IPS-18c (cell line): ENCODE measurements around the gene TRIM43B.
"Not testable (repeated sequence)": the region's sequence is repeated elsewhere in the genome, so short reads cannot be mapped to it uniquely, and the experiment has no call there.

Experiments
- H3K4me3 ChIP-seq: 2 replicates; pipeline ENCODE4 v1.7.0; 2013; ENCODE audit warnings: low read depth, mild to moderate bottlenecking, low read length, moderate library complexity; ENCODE audit not compliant: insufficient read depth
- H3K9me3 ChIP-seq: one replicate; pipeline ENCODE4 v1.6.1; 2013; ENCODE audit warnings: mild to moderate bottlenecking, low read length, moderate library complexity; ENCODE audit not compliant: control insufficient read depth, insufficient read depth

Gene TRIM43B

DNA sequence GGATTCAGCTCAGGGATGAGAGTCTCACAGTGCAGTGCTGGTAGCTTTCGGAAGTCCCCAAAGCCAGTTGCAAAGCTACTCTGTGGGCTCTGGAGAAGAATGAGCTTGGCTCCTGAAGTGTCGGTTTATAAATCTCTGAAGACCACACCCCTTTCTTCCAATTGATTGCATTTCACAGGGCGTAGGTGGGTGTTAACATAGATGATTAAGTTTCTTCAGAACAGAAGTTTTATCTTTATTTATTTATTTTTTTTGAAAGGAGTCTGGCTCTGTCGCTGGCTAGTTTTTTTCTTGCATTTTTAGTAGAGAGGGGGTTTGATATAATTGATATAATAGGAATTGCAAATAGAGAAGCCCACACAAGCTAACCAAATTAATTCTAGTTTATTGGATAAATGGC, at the start of gene TRIM43B:
Gene TRIM43B, minus strand, starts transcription at position 101 of the 400 bp plus-strand sequence. CDS start 2,040 bp downstream, outside the sequence.
- H3K9me3 ChIP-seq, H3K4me3 ChIP-seq: not testable (repeated sequence)

DNA sequence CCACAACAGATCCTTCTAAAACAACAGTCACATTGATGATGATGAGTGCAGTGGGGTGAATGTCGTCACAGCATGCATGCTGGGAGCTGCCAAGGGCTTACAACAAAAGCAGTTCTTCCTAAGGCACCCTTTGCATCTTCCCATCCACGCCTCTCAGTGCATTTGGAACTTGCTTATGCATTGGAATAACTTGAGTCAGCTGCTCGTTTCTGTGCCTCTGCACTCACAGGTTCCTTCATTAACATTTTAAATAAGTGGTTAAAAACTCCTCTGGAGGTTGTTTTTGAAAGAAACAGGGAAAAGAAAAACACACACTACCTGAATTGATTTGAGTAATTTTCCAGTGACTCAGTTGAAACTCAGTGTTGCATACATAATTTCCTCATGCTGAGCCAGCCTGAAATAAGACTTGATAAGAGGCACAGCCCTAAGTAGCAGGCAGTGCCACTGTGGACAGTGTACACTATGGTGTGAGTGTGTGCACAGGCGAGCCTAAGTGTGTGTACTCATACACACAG, 46.8 kb upstream of the TRIM43B start:
- H3K9me3 ChIP-seq, result no peaks in the 10 kb centered on the region
- no peak overlapping the region for H3K4me3 ChIP-seq

- H3K9me3 ChIP-seq, result no peaks in the 10 kb centered on the region
These were observed 46.2 kb upstream of the TRIM43B start for GRCh38 chr2:95530734-95531133.

DNA sequence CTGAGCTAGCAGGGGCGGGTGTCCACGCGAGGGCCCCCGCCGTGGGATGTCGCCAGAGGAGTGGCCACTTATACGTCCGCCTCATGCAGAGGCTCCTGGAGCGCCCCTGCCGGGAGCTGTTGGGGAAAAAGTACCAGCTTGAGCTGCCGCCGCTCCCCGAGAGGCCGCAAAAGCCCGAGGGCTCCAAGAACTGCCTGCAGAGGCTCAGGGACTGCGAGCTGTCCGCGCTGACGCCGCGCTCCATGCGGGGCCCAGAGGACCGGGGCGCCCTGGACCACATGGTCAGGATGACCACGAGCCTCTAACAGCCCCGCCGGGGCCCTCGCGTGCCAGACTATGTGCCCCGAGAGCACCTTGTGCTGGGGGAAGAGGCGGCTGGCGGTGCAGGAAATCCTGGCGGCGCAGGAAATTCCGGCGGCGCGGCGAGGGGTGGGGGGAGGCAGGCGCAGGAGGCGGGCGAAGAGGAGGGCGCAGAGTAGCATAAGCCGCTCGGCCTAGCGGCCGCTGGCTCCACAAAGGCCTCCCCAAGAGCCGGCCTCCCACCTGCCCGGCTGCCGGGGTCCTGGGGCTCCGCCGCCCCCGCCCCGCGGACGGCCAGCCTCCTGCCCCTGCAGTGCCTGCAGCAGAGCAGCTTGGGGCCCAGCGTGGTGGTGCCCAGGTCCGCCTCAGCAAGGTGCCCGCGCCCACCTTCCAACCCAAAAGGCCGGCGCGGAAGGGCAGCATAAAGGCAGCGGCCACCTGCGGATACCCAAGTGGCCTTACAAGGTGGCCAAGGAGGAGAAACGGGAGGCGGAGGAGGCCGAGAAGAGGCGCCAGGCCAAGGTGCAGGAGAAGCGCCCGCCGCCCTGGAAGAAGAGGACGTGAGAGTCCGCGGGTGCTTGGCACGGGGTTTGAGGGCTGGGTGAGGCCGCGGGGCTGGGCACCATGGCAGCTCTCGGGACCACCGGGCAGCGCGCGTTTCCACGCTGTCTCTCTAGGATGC, 42.1 kb upstream of the TRIM43B start:
- no peak overlapping the region for H3K4me3 ChIP-seq
- H3K9me3 ChIP-seq, result no peaks in the 10 kb centered on the region

More at GRCh38 chr2:95530734-95531133, 46.2 kb upstream of the TRIM43B start:
- H3K4me3 ChIP-seq, result no peak overlapping the region

DNA sequence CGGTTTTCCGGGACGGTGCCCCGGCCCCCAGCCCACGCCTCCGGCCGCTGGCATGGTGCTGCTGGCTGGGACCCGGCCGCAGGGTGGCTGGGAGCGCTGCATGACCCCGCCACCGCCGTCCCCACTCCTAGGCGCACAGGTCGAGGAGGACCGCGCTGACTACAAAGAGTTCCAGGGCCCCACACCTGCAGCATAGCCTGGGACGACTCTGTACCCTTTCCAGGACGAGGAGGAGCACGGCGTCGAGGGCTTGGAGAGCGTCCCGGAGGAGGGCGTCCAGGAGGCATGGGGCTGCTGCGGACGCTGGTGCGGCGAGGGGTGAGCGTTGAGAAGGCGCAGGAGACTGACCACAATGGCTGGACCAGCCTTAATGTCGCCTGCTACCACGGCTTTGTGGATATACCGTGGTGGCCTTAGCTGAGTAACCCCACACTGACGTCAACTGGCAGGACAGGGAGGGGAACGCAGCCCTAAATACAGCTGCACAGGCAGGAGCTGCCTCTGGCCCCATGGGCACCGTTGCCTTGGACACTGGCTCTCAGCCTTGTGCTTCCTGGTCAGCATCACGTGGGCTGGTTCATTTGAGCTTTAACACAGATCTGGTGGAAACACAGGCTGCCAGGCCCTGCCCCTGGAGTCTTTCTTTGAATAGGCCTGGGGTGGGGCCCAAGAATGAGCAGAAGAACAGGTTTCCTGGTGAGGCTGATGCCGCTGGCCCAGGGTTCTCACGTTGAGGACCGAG, 40.9 kb upstream of the TRIM43B start:
- H3K4me3 ChIP-seq, result no peak overlapping the region

GRCh38 chr2:95524195-95524594, 39.6 kb upstream of the TRIM43B start:
- Histone ChIP-seq H3K9me3 (no peaks in the 10 kb centered on the region), H3K4me3 (no peak overlapping the region)

More for the DNA sequence above, 40.9 kb upstream of the TRIM43B start:
- no peaks in the 10 kb centered on the region for H3K9me3 ChIP-seq

- no peaks in the 10 kb centered on the region for H3K9me3 ChIP-seq
- no peak overlapping the region for H3K4me3 ChIP-seq
These were observed 30.2 kb upstream of the TRIM43B start for GRCh38 chr2:95514718-95515117.

- not testable (repeated sequence) for H3K4me3 ChIP-seq
These were observed 29.7 kb upstream of the TRIM43B start for GRCh38 chr2:95514226-95514625.

GRCh38 chr2:95509408-95509807, 24.9 kb upstream of the TRIM43B start:
- Histone ChIP-seq H3K4me3 (no peak overlapping the region), H3K9me3 (no peaks in the 10 kb centered on the region)

More at GRCh38 chr2:95514226-95514625, 29.7 kb upstream of the TRIM43B start:
- not testable (repeated sequence) for H3K9me3 ChIP-seq

GRCh38 chr2:95505222-95505621, 20.7 kb upstream of the TRIM43B start:
- Histone ChIP-seq H3K9me3 (no peaks in the 10 kb centered on the region), H3K4me3 (no peak overlapping the region)

- no peak overlapping the region for H3K4me3 ChIP-seq
- no peaks in the 10 kb centered on the region for H3K9me3 ChIP-seq
These were observed 16.3 kb upstream of the TRIM43B start for GRCh38 chr2:95500854-95501253.

DNA sequence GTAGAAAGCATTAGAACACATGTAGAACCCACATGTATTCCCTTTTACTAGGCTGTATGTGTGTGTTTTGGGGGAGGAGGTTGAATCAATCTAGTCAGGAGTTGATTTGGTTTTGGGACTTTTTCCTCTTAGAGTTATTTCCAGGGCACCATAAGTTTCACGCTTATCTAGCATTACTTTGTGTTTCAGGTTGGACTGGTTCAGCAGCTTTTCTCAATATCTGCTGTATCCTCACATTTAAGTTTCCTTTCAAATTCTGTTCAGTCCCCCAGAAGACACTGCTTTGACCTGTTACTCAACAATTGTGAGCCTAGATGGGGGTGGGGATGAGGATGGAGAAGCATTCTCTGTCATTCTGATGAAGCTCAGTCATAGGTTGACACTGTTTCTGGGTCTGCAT, 7.5 kb upstream of the TRIM43B start:
- not testable (repeated sequence) for H3K9me3 ChIP-seq, H3K4me3 ChIP-seq

DNA sequence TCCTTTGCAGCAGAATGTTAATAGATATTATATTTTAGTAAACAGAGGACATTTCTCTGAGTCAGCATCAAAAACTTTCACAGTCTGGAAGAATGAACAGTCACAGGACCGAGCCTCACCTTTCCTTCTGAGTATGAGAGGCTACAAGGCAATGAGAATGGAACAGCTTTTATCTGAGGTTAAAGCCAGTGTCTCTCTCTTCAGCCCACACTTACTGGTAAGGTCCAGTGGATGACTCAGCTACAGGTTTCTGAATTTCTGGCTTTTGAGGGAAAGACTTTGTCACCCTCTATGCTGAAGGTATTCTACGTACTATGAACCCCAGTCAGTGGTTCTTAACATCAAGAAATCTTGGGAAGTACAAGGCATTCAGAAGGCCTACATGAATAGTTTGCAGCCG, 9.5 kb downstream of the TRIM43B start:
- H3K4me3 ChIP-seq, H3K9me3 ChIP-seq: not testable (repeated sequence)

GRCh38 chr2:95467984-95468383, 16.6 kb downstream of the TRIM43B start:
- H3K4me3 ChIP-seq, H3K9me3 ChIP-seq: not testable (repeated sequence)

DNA sequence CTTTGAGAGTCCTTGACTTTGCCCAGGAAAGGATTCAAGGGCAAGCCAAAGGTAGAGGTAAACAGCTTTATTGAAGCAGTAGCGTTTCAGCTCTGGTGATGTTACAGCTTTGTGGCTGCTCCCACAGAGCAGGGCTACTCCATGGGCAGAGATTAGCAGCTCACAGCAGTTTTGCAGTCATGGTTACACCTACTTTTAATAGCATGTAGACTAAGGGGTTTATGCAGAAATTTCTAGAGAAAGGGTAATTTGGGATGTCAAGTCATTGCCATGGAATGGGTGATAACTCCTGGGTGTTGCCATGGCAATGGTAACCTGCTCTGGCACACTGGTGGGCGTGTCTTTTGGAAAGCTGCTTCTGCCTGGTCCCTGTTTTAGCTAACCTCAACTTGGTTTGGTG, 18.0 kb downstream of the TRIM43B start:
- H3K4me3 ChIP-seq, H3K9me3 ChIP-seq: not testable (repeated sequence)

- not testable (repeated sequence) for H3K4me3 ChIP-seq, H3K9me3 ChIP-seq
These were observed 21.3 kb downstream of the TRIM43B start for GRCh38 chr2:95463292-95463691.

DNA sequence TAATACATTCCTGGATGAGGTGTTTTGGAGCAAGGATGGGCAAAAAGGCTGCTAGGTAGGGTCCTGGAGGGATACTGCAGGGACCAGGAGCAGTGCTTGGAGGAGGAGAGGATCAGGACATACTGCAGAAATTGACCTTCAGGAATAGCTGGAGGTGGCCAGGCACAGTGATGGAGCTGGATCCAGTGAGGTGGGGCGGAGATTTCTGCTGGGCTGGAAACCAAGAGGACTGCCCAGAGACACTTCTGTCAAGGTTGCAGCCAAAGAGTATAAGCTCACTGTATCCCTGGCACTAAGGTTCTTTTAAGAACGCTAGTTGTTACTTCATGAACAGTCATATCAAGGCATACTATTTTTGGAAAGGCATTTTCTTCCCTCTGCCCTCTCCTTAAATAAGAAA, 39.2 kb downstream of the TRIM43B start:
- not testable (repeated sequence) for H3K9me3 ChIP-seq, H3K4me3 ChIP-seq
